Gastrocnemius medialis (tissue), 4 donors: ENCODE measurements around the gene CELSR1. TPM values are rescaled to one million over a fixed set of nuclear protein-coding genes. Genes with fewer than 3 reads are reported as not detected.

ENCODE experiments used
- ATAC-seq, 2 donors: fragments of 150-250 bp; one replicate each; pipeline ENCODE4 v1.9.1; 2016
- DNase-seq, 2 donors: peaks; one replicate each; pipeline ENCODE4 v3.0.0-alpha.2; 2019
- H3K27ac ChIP-seq, 4 donors: fragments of 200-600 bp; sonication (generic); 1 replicate in 1 of 4; 2 replicates in 3 of 4; pipeline ENCODE4 v1.5.1; 2016 to 2018; ENCODE audit warnings: mild to moderate bottlenecking in 2 of 4, moderate library complexity in 1 of 4
- H3K27me3 ChIP-seq, 3 donors: fragments of 200-600 bp; sonication (generic) in 2 of 3; 1 replicate in 1 of 3; 2 replicates in 2 of 3; pipeline versions ENCODE4 v1.5.1 to v1.6.0; 2016 to 2019; ENCODE audit warnings: mild to moderate bottlenecking in 1 of 3, moderate library complexity in 1 of 3
- H3K36me3 ChIP-seq, 2 donors: fragments of 200-600 bp; sonication (generic) in 1 of 2; one replicate each; pipeline ENCODE4 v1.5.1; 2017 to 2018
- H3K4me1 ChIP-seq, 2 donors: fragments of 200-600 bp; sonication (generic) in 1 of 2; one replicate each; pipeline ENCODE4 v1.5.1; 2016 to 2017; ENCODE audit warnings: mild to moderate bottlenecking in 2 of 2
- H3K4me3 ChIP-seq, 4 donors: fragments of 200-600 bp; sonication (generic) in 3 of 4; 1 replicate in 1 of 4; 2 replicates in 3 of 4; pipeline ENCODE4 v1.5.1; 2016 to 2019; ENCODE audit warnings: mild to moderate bottlenecking in 2 of 4
- H3K9me3 ChIP-seq, 3 donors: fragments of 200-600 bp; sonication (generic) in 2 of 3; 1 replicate in 1 of 3; 2 replicates in 2 of 3; pipeline ENCODE4 v1.5.1; 2016 to 2019
- CTCF ChIP-seq, 5 experiments: fragments of 450-650 bp in 3 of 5; fragments of 200-600 bp in 2 of 5; sonication (generic) in 2 of 5; IDR thresholded peaks in 4 of 5; conservative IDR thresholded peaks in 1 of 5; 1 replicate in 4 of 5; 2 replicates in 1 of 5; pipeline ENCODE4 v1.5.1; 2016 to 2019; ENCODE audit warnings: antibody characterized with exemption in 5 of 5, mild to moderate bottlenecking in 3 of 5, moderate library complexity in 3 of 5
- POLR2A ChIP-seq, 2 donors: fragments of 450-650 bp; IDR thresholded peaks; one replicate each; pipeline ENCODE4 v1.6.1; 2017; ENCODE audit warnings: antibody characterized with exemption in 2 of 2, mild to moderate bottlenecking in 2 of 2, moderate library complexity in 2 of 2
- in situ Hi-C, 4 donors: fragments of 200-750 bp; cut with MboI; loops; one replicate each; pipeline versions ENCODE4 v1.15.0 to v1.8.0; 2017; ENCODE audit warnings: low sequenced_read_pairs in 4 of 4
- intact Hi-C: fragments of 100-400 bp; cut with DNase I; formaldehyde crosslinking; loops from one replicate; pipeline ENCODE4 v1.15.1; 2023; ENCODE audit warnings: low total_unique reads
- total RNA-seq, 4 donors: library from RNA; depleted of rRNA; stranded (reverse); fragments of >200 nt; gene quantifications; one replicate each; pipeline versions ENCODE4 v1.1.0 to v1.2.3, GENCODE V29; 2016

CELSR1 gene
- total RNA-seq, 4 donors from 2014 or later: 0.10 to 1.5 (median 0.87) TPM

- no peak for TF ChIP-seq CTCF (IDR thresholded peaks at IDR 0.05 in 4 of 5, conservative IDR thresholded peaks at IDR 0.05 in 1 of 5)
- no peak for TF ChIP-seq POLR2A (IDR thresholded peaks at IDR 0.05)
- no peaks in the 10 kb centered on the region for H3K9me3 ChIP-seq
- H3K4me1 ChIP-seq: peaks cover 41 to 55% of the 10 kb centered on the region in 2 donors
- no peak overlapping the region for H3K4me3 ChIP-seq
- in situ Hi-C loops: no loop called here
- peak in 1 of 2 donors; percentile 36 for DNase-seq
- peak overlapping the region in 2 of 4 donors; percentile 82 to 89 for H3K27ac ChIP-seq
- H3K27me3 ChIP-seq: no peaks in the 10 kb centered on the region
- no peak for ATAC-seq
- intact Hi-C loops: no loop called here
- H3K36me3 ChIP-seq: no peaks in the 10 kb centered on the region
Measured at GRCh38 chr22:46581538-46582244, 44.3 kb upstream of the CELSR1 start.

- Histone ChIP-seq H3K36me3 (no peaks in the 10 kb centered on the region), H3K4me3 (no peak overlapping the region), H3K9me3 (no peaks in the 10 kb centered on the region), H3K27me3 (no peaks in the 10 kb centered on the region), H3K27ac (peak overlapping the region; percentile 77 to 89 (median 81)), H3K4me1 (peaks cover 41 to 55% of the 10 kb centered on the region in 2 donors)
- DNase-seq: no peak
- TF ChIP-seq POLR2A (IDR thresholded peaks at IDR 0.05) (no peak), CTCF (IDR thresholded peaks at IDR 0.05 in 4 of 5, conservative IDR thresholded peaks at IDR 0.05 in 1 of 5) (no peak)
- intact Hi-C loops: no loop called here
- no peak for ATAC-seq
- in situ Hi-C loops: no loop called here
Measured at GRCh38 chr22:46580940-46581537, 43.6 kb upstream of the CELSR1 start.

GRCh38 chr22:46579751-46580449 lies 42.5 kb upstream of the CELSR1 start:
- DNase-seq (no peak), ATAC-seq (no peak)
- Histone ChIP-seq H3K4me1 (peaks cover 48 to 58% of the 10 kb centered on the region in 2 donors), H3K4me3 (peak overlapping the region in 3 of 4 donors; percentile 6 to 89 (median 82)), H3K27me3 (no peaks in the 10 kb centered on the region), H3K9me3 (no peaks in the 10 kb centered on the region), H3K27ac (peak overlapping the region; percentile 77 to 89 (median 81)), H3K36me3 (no peaks in the 10 kb centered on the region)
- in situ Hi-C loops (no loop called here), intact Hi-C loops (loop anchor here (2.0 to 5.0 kb wide), 4 partner anchors 57 to 157 kb away; partner anchors contain the start of gene CERK)
- TF ChIP-seq POLR2A (IDR thresholded peaks at IDR 0.05) (no peak), CTCF (IDR thresholded peaks at IDR 0.05 in 4 of 5, conservative IDR thresholded peaks at IDR 0.05 in 1 of 5) (no peak)

- H3K27ac ChIP-seq: peak overlapping the region; percentile 77 to 89 (median 81)
- intact Hi-C loops: loop anchor here (2.0 to 5.0 kb wide), 4 partner anchors 58 to 158 kb away; partner anchors contain the start of gene CERK
- ATAC-seq: peak; percentile 45 to 55
- H3K4me3 ChIP-seq: peak overlapping the region; percentile 76 to 89 (median 80)
- TF ChIP-seq POLR2A (IDR thresholded peaks at IDR 0.05) (peak in 1 of 2 donors; percentile 46), CTCF (IDR thresholded peaks at IDR 0.05 in 4 of 5, conservative IDR thresholded peaks at IDR 0.05 in 1 of 5) (no peak)
- H3K9me3 ChIP-seq: no peaks in the 10 kb centered on the region
- H3K36me3 ChIP-seq: no peaks in the 10 kb centered on the region
- in situ Hi-C loops: no loop called here
- DNase-seq: peak; percentile 65 to 79
- H3K27me3 ChIP-seq: no peaks in the 10 kb centered on the region
- peaks cover 48 to 58% of the 10 kb centered on the region in 2 donors for H3K4me1 ChIP-seq
Measured at GRCh38 chr22:46578824-46579561, 41.6 kb upstream of the CELSR1 start.
